H1 (cell line): ENCODE data around the gene OR6C74. TPM values are rescaled to one million over a fixed set of nuclear protein-coding genes. Genes with fewer than 3 reads are reported as not detected.

Experiments used
- CTCF ChIA-PET: fragments of 300-600 bp; sonication (Branson Sonifier 250); formaldehyde crosslinking; loops from one replicate; lab custom pipeline; 2021; ENCODE audit not compliant: partially characterized antibody; lab: Charles Lee
- POLR2A ChIA-PET: fragments of 300-600 bp; sonication (Branson Sonifier 250); formaldehyde crosslinking; loops from one replicate; lab custom pipeline; 2021; ENCODE audit warnings: inconsistent platforms; ENCODE audit not compliant: partially characterized antibody; lab: Charles Lee
- DNase-seq, 2 experiments: peaks; one replicate each; pipeline versions ENCODE4 v3.0.0 to v3.0.0-alpha.2; 2010 to 2022; ENCODE audit warnings: low spot score in 2 of 2, low read depth in 1 of 2, mixed read lengths in 1 of 2
- FAIRE-seq: peaks from 2 replicates; lab custom pipeline; 2011; peaks lifted over from hg19 to GRCh38; lab: Jason Lieb, UNC
- H2AFZ ChIP-seq: 2 replicates; pipeline ENCODE4 v1.8.1; 2012; ENCODE audit warnings: low read length, inconsistent platforms
- H2AK5ac ChIP-seq: 2 replicates; pipeline ENCODE4 v1.6.1; 2013; ENCODE audit warnings: low read depth, low read length
- H2BK120ac ChIP-seq: replicated peaks from 2 replicates; pipeline ENCODE3; 2013; ENCODE audit warnings: low read depth, low read length, inconsistent platforms
- H2BK12ac ChIP-seq: 2 replicates; pipeline ENCODE4 v1.6.1; 2013; ENCODE audit warnings: low read depth, low read length
- H2BK15ac ChIP-seq: 2 replicates; pipeline ENCODE4 v1.6.1; 2013; ENCODE audit warnings: low read length
- H2BK20ac ChIP-seq: 2 replicates; pipeline ENCODE4 v1.6.1; 2013; ENCODE audit warnings: low read length
- H2BK5ac ChIP-seq: 2 replicates; pipeline ENCODE4 v1.6.1; 2013; ENCODE audit warnings: low read depth, low read length
- H3K14ac ChIP-seq: 2 replicates; pipeline ENCODE4 v1.6.1; 2013; ENCODE audit warnings: inconsistent platforms; ENCODE audit not compliant: insufficient read length
- H3K18ac ChIP-seq: 2 replicates; pipeline ENCODE4 v1.6.1; 2013; ENCODE audit warnings: low read length; ENCODE audit errors: extremely low read depth
- H3K23ac ChIP-seq: 2 replicates; pipeline ENCODE4 v1.6.1; 2013; ENCODE audit warnings: inconsistent platforms; ENCODE audit not compliant: insufficient read length
- H3K23me2 ChIP-seq: 2 replicates; pipeline ENCODE4 v1.6.1; 2013; ENCODE audit warnings: low read depth, low read length
- H3K27ac ChIP-seq: 2 replicates; pipeline ENCODE4 v1.6.1; 2011; ENCODE audit warnings: low read depth, low read length, inconsistent platforms
- H3K27me3 ChIP-seq, 4 experiments: replicated peaks in 1 of 4; 1 replicate in 1 of 4; 2 replicates in 3 of 4; pipeline versions ENCODE4 v1.6.1 to v1.8.1; 2011 to 2013; ENCODE audit warnings: low read length in 3 of 4, mild to moderate bottlenecking in 3 of 4, inconsistent platforms in 2 of 4, mixed read lengths in 2 of 4, moderate library complexity in 1 of 4; ENCODE audit not compliant: control insufficient read depth in 3 of 4, insufficient read depth in 3 of 4; ENCODE audit errors: extremely low read depth in 1 of 4
- H3K36me3 ChIP-seq, 4 experiments: 2 replicates each; pipeline versions ENCODE4 v1.6.1 to v1.8.1; 2011 to 2013; ENCODE audit warnings: mild to moderate bottlenecking in 4 of 4, low read length in 3 of 4, moderate library complexity in 2 of 4, control low read depth in 1 of 4, inconsistent platforms in 1 of 4; ENCODE audit not compliant: insufficient read depth in 4 of 4, control insufficient read depth in 2 of 4
- H3K4ac ChIP-seq: replicated peaks from 2 replicates; pipeline ENCODE3; 2013; ENCODE audit warnings: low read length, low read depth, mixed read lengths, inconsistent platforms; ENCODE audit not compliant: insufficient read length
- H3K4me1 ChIP-seq, 4 experiments: replicated peaks in 1 of 4; 1 replicate in 1 of 4; 2 replicates in 3 of 4; pipeline versions ENCODE4 v1.6.1 to v1.8.1; 2011 to 2013; ENCODE audit warnings: low read length in 3 of 4, inconsistent platforms in 2 of 4, mixed read lengths in 1 of 4; ENCODE audit not compliant: insufficient read depth in 4 of 4, control insufficient read depth in 3 of 4
- H3K4me2 ChIP-seq, 2 experiments: 2 replicates each; pipeline versions ENCODE4 v1.6.1 to v1.8.1; 2011 to 2013; ENCODE audit warnings: low read depth in 2 of 2, low read length in 2 of 2, control low read depth in 1 of 2, inconsistent platforms in 1 of 2, mild to moderate bottlenecking in 1 of 2; ENCODE audit not compliant: insufficient read depth in 1 of 2
- H3K4me3 ChIP-seq, 4 experiments: fragments of 200-600, 300-600 bp in 1 of 4; sonication (generic), shearing (Covaris generic), sonication (Bioruptor Twin) in 1 of 4; 2 replicates each; pipeline versions ENCODE4 v1.5.1 to v1.8.1; 2011 to 2016; ENCODE audit warnings: low read length in 4 of 4, low read depth in 3 of 4, control low read depth in 2 of 4, inconsistent platforms in 2 of 4, mild to moderate bottlenecking in 2 of 4, mixed read lengths in 1 of 4, moderate library complexity in 1 of 4; ENCODE audit not compliant: insufficient read depth in 2 of 4; ENCODE audit errors: extremely low read depth in 1 of 4
- H3K56ac ChIP-seq: replicated peaks from 2 replicates; pipeline ENCODE3; 2013; ENCODE audit warnings: low read depth, mild to moderate bottlenecking, mixed read lengths, low read length, inconsistent platforms; ENCODE audit not compliant: insufficient read length
- H3K79me1 ChIP-seq: 2 replicates; pipeline ENCODE4 v1.6.1; 2013; ENCODE audit warnings: low read depth, low read length, control low read depth
- H3K79me2 ChIP-seq, 2 experiments: 2 replicates each; pipeline versions ENCODE4 v1.6.1 to v1.8.1; 2012 to 2013; ENCODE audit warnings: low read length in 2 of 2, mild to moderate bottlenecking in 2 of 2, inconsistent platforms in 1 of 2; ENCODE audit not compliant: insufficient read depth in 2 of 2, control insufficient read depth in 1 of 2
- H3K9ac ChIP-seq, 4 experiments: replicated peaks in 1 of 4; 1 replicate in 1 of 4; 2 replicates in 3 of 4; pipeline versions ENCODE4 v1.6.1 to v1.8.1; 2011 to 2013; ENCODE audit warnings: low read depth in 3 of 4, low read length in 3 of 4, control low read depth in 2 of 4, mild to moderate bottlenecking in 2 of 4, moderate library complexity in 2 of 4, inconsistent platforms in 1 of 4; ENCODE audit errors: extremely low read depth in 1 of 4
- H3K9me3 ChIP-seq, 2 experiments: 2 replicates each; pipeline versions ENCODE4 v1.6.1 to v1.8.1; 2012 to 2013; ENCODE audit warnings: mild to moderate bottlenecking in 2 of 2, moderate library complexity in 2 of 2, control low read depth in 1 of 2, inconsistent platforms in 1 of 2, low read depth in 1 of 2, low read length in 1 of 2, mixed read lengths in 1 of 2; ENCODE audit not compliant: insufficient read depth in 2 of 2
- H4K20me1 ChIP-seq, 2 experiments: replicated peaks in 1 of 2; 2 replicates each; pipeline versions ENCODE3 to v1.8.1; 2011 to 2013; ENCODE audit warnings: inconsistent platforms in 2 of 2, low read length in 2 of 2, mild to moderate bottlenecking in 1 of 2; ENCODE audit not compliant: insufficient read depth in 2 of 2, control insufficient read depth in 1 of 2
- H4K5ac ChIP-seq: 2 replicates; pipeline ENCODE4 v1.6.1; 2013; ENCODE audit warnings: low read length, low read depth, mixed read lengths, inconsistent platforms; ENCODE audit not compliant: insufficient read length
- H4K8ac ChIP-seq: 2 replicates; pipeline ENCODE4 v1.8.0; 2013; ENCODE audit warnings: mild to moderate bottlenecking, moderate library complexity, low read length, inconsistent platforms; ENCODE audit not compliant: insufficient read depth; ENCODE audit errors: extremely low read depth
- H4K91ac ChIP-seq: replicated peaks from 2 replicates; pipeline ENCODE3; 2013; ENCODE audit warnings: low read length, mixed read lengths, inconsistent platforms; ENCODE audit not compliant: insufficient read length
- CBX8 ChIP-seq: fragments of 300-800, 300-1000 bp; sonication (generic); IDR thresholded peaks from 2 replicates; pipeline ENCODE4 v1.7.1; 2016; ENCODE audit warnings: low read depth, low read length, borderline replicate concordance
- EP300 ChIP-seq, 2 experiments: IDR thresholded peaks; 1 replicate in 1 of 2; 2 replicates in 1 of 2; pipeline ENCODE4 v1.6.1; 2011 to 2012; ENCODE audit warnings: low read depth in 2 of 2, low read length in 2 of 2, mild to moderate bottlenecking in 2 of 2, borderline replicate concordance in 1 of 2, inconsistent platforms in 1 of 2, moderate library complexity in 1 of 2
- WGBS, 2 experiments: shearing (Covaris generic) in 1 of 2; methylation state at CpG; one replicate each; pipeline versions ENCODE4 v1.1.6 to v1.1.7; 2013 to 2015; ENCODE audit warnings: low lambda C conversion rate in 2 of 2, mixed read lengths in 2 of 2, inconsistent platforms in 1 of 2, low coverage in 1 of 2, missing lambda C conversion rate in 1 of 2; ENCODE audit not compliant: insufficient replicate concordance in 2 of 2, insufficient coverage in 1 of 2, insufficient read length in 1 of 2; ENCODE audit errors: extremely low coverage in 1 of 2, missing lambda C conversion rate in 1 of 2; 5-methylcytosine and 5-hydroxymethylcytosine counted together
- polyA plus RNA-seq, 7 experiments: library from polyadenylated mRNA; depleted of rRNA in 3 of 7; stranded (reverse) in 5 of 7; unstranded in 2 of 7; fragments of >200 nt in 5 of 7; fragments of 200-250 nt in 2 of 7; gene quantifications; 1 replicate in 5 of 7; 2 replicates in 1 of 7; 4 replicates in 1 of 7; pipeline versions ENCODE4 v1.2.1 to v1.2.3, GENCODE V29; 2011 to 2013; ENCODE audit warnings: missing spikeins in 2 of 7, mixed read lengths in 2 of 7
- total RNA-seq: library from RNA; stranded (reverse); fragmentation: NEBNext Ultra II Directional; extraction: Animal tissue kit (Norgen Biotek cat#: 25700); gene quantifications from 2 replicates; pipeline ENCODE4 v1.2.1, GENCODE V29; 2021

OR6C74 gene
- total and polyA plus RNA-seq, 2 of the 8 experiments (the other 6 are each of a cell fraction or from before 2014, with no cell fraction given), result not detected

- Histone ChIP-seq H4K8ac (no peak overlapping the region), H4K91ac (no peak overlapping the region), H2AFZ (no peak overlapping the region), H3K4me1 (no peaks in the 10 kb centered on the region), H3K79me1 (no peaks in the 10 kb centered on the region), H3K23me2 (no peaks in the 10 kb centered on the region), H3K23ac (no peak overlapping the region), H2BK5ac (no peak overlapping the region), H4K5ac (no peak overlapping the region), H3K27ac (no peak overlapping the region), H3K4me3 (no peak overlapping the region), H3K18ac (no peak overlapping the region), H3K36me3 (no peaks in the 10 kb centered on the region), H2BK12ac (no peak overlapping the region), H2BK15ac (no peak overlapping the region), H3K9me3 (no peaks in the 10 kb centered on the region), H3K79me2 (no peaks in the 10 kb centered on the region), H3K56ac (no peak overlapping the region), H2BK120ac (no peak overlapping the region), H3K4me2 (no peak overlapping the region), H3K27me3 (no peaks in the 10 kb centered on the region), H2AK5ac (no peak overlapping the region), H3K9ac (no peak overlapping the region), H2BK20ac (no peak overlapping the region), H4K20me1 (no peaks in the 10 kb centered on the region), H3K14ac (no peak overlapping the region), H3K4ac (no peak overlapping the region)
- CTCF ChIA-PET, result no interaction called here
- POLR2A ChIA-PET, result no interaction called here
- WGBS, 2 experiments, result 88% methylated on average over 2 of the region's 2 CpGs; no CpG with 5 or more reads in 1 of the 2 experiments
- DNase-seq, result no peak
- FAIRE-seq, result no peak
- TF ChIP-seq EP300 (IDR thresholded peaks at IDR 0.05; ENCODE audit: borderline replicate concordance in 1 of 2, low read depth in 2 of 2, low read length in 2 of 2), result no peak
- TF ChIP-seq CBX8, result no peak
Observed at GRCh38 chr12:55280991-55281390, 36.6 kb downstream of the OR6C74 start.
